GM12878 (cell line): ENCODE data around the gene FILIP1L.

Experiments used
- BHLHE40 ChIP-seq, 2 experiments: fragments of 450-650 bp in 1 of 2; IDR thresholded peaks; 2 replicates each; pipeline ENCODE4 v1.6.1; 2011 to 2017; ENCODE audit warnings: low read depth in 2 of 2, borderline replicate concordance in 1 of 2, improper control_type of control experiment in 1 of 2, low read length in 1 of 2, mild to moderate bottlenecking in 1 of 2
- CREB1 ChIP-seq: IDR thresholded peaks from 2 replicates; pipeline ENCODE4 v1.6.1; 2012; ENCODE audit warnings: low read depth, mild to moderate bottlenecking, inconsistent platforms
- ESRRA ChIP-seq: IDR thresholded peaks from 2 replicates; pipeline ENCODE4 v1.6.1; 2012; ENCODE audit warnings: mild to moderate bottlenecking, low read length, improper control_type of control experiment
- MEF2A ChIP-seq: IDR thresholded peaks from 2 replicates; pipeline ENCODE4 v1.6.1; 2011; ENCODE audit warnings: low read depth, mild to moderate bottlenecking, low read length, moderate library complexity; ENCODE audit not compliant: insufficient read depth
- POLR2AphosphoS5 ChIP-seq: IDR thresholded peaks from 2 replicates; pipeline ENCODE4 v1.6.1; 2011; ENCODE audit warnings: mild to moderate bottlenecking, low read length, inconsistent platforms
- RAD21 ChIP-seq: IDR thresholded peaks from 2 replicates; pipeline ENCODE4 v1.6.1; 2011; ENCODE audit warnings: mild to moderate bottlenecking, low read depth, low read length, moderate library complexity; ENCODE audit not compliant: insufficient read depth
- TF ChIP-seq, protein P1 (sequence below), 3 experiments: IDR thresholded peaks in 2 of 3; conservative IDR thresholded peaks in 1 of 3; 2 replicates each; pipeline ENCODE4 v1.5.1; 2011; ENCODE audit warnings: low read depth in 3 of 3, low read length in 3 of 3, mild to moderate bottlenecking in 3 of 3, control low read depth in 2 of 3, moderate library complexity in 2 of 3, inconsistent platforms in 1 of 3, mixed read lengths in 1 of 3; ENCODE audit not compliant: control insufficient read depth in 2 of 3, insufficient read depth in 1 of 3; ENCODE audit errors: extremely low read depth in 1 of 3

GRCh38 chr3:100107221-100107814, 7.0 kb downstream of the FILIP1L start:
- TF ChIP-seq RAD21 (no peak), CREB1 (no peak), ESRRA (no peak), MEF2A (no peak), POLR2AphosphoS5 (no peak), BHLHE40 (IDR thresholded peaks at IDR 0.05; ENCODE audit: borderline replicate concordance in 1 of 2, low read depth in 2 of 2, low read length in 1 of 2) (no peak)
- TF ChIP-seq, protein P1, sequence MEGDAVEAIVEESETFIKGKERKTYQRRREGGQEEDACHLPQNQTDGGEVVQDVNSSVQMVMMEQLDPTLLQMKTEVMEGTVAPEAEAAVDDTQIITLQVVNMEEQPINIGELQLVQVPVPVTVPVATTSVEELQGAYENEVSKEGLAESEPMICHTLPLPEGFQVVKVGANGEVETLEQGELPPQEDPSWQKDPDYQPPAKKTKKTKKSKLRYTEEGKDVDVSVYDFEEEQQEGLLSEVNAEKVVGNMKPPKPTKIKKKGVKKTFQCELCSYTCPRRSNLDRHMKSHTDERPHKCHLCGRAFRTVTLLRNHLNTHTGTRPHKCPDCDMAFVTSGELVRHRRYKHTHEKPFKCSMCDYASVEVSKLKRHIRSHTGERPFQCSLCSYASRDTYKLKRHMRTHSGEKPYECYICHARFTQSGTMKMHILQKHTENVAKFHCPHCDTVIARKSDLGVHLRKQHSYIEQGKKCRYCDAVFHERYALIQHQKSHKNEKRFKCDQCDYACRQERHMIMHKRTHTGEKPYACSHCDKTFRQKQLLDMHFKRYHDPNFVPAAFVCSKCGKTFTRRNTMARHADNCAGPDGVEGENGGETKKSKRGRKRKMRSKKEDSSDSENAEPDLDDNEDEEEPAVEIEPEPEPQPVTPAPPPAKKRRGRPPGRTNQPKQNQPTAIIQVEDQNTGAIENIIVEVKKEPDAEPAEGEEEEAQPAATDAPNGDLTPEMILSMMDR (IDR thresholded peaks at IDR 0.05 in 2 of 3, conservative IDR thresholded peaks at IDR 0.05 in 1 of 3; ENCODE audit: control insufficient read depth in 2 of 3, extremely low read depth in 1 of 3, insufficient read depth in 1 of 3, low read depth in 3 of 3, low read length in 3 of 3): no peak
